CD8-positive, alpha-beta memory T cell (primary cell): ENCODE results near the gene ZDHHC20. TPM values are rescaled to one million over a fixed set of nuclear protein-coding genes. Genes with fewer than 3 reads are reported as not detected.

Experiments
- CTCF ChIA-PET: fragments of 350-600 bp; sonication (Branson Sonifier 250); formaldehyde crosslinking; loops from one replicate; lab custom pipeline; 2021; ENCODE audit warnings: antibody characterized with exemption; lab: Charles Lee
- POLR2A ChIA-PET: fragments of 350-600 bp; sonication (Branson Sonifier 250); formaldehyde crosslinking; loops from one replicate; lab custom pipeline; 2021; ENCODE audit warnings: antibody characterized with exemption; lab: Charles Lee
- DNase-seq, 5 donors: peaks; one replicate each; pipeline versions ENCODE4 v3.0.0 to v3.0.0-alpha.2; 2020 to 2022; ENCODE audit warnings: mixed read lengths in 1 of 5
- H3K27ac ChIP-seq: one replicate; pipeline ENCODE4 v1.7.0; 2013; ENCODE audit warnings: low read depth, mild to moderate bottlenecking, low read length, moderate library complexity
- H3K27me3 ChIP-seq: 2 replicates; pipeline ENCODE4 v1.7.0; 2013; ENCODE audit warnings: low read length, mild to moderate bottlenecking; ENCODE audit not compliant: insufficient read depth, poor library complexity, severe bottlenecking
- H3K36me3 ChIP-seq: 2 replicates; pipeline ENCODE4 v1.7.0; 2013; ENCODE audit warnings: mild to moderate bottlenecking, low read length, moderate library complexity; ENCODE audit not compliant: insufficient read depth
- H3K4me1 ChIP-seq: 2 replicates; pipeline ENCODE4 v1.7.0; 2013; ENCODE audit warnings: mild to moderate bottlenecking, low read length, moderate library complexity; ENCODE audit not compliant: insufficient read depth
- H3K4me3 ChIP-seq: 2 replicates; pipeline ENCODE4 v1.7.0; 2013; ENCODE audit warnings: mild to moderate bottlenecking, low read length
- H3K9me3 ChIP-seq: 2 replicates; pipeline ENCODE4 v1.7.0; 2013; ENCODE audit warnings: mild to moderate bottlenecking, low read length
- H3K27ac Mint-ChIP-seq, 8 donors: one replicate each; pipeline ENCODE4 v1.8.0; 2020 to 2021; ENCODE audit warnings: mixed read lengths in 8 of 8, mild to moderate bottlenecking in 6 of 8, inconsistent platforms in 3 of 8, moderate library complexity in 3 of 8
- H3K27me3 Mint-ChIP-seq, 2 donors: one replicate each; pipeline ENCODE4 v1.8.0; 2020 to 2021; ENCODE audit warnings: mixed read lengths in 2 of 2, mild to moderate bottlenecking in 1 of 2, moderate library complexity in 1 of 2
- H3K36me3 Mint-ChIP-seq, 3 donors: one replicate each; pipeline ENCODE4 v1.8.0; 2020 to 2021; ENCODE audit warnings: mixed read lengths in 3 of 3, inconsistent platforms in 1 of 3, mild to moderate bottlenecking in 1 of 3
- H3K4me1 Mint-ChIP-seq, 3 donors: one replicate each; pipeline ENCODE4 v1.8.0; 2020 to 2021; ENCODE audit warnings: mixed read lengths in 3 of 3, inconsistent platforms in 1 of 3, mild to moderate bottlenecking in 1 of 3
- H3K4me3 Mint-ChIP-seq, 7 donors: one replicate each; pipeline ENCODE4 v1.8.0; 2020 to 2021; ENCODE audit warnings: mixed read lengths in 7 of 7, mild to moderate bottlenecking in 6 of 7, moderate library complexity in 4 of 7, inconsistent platforms in 2 of 7
- H3K9me3 Mint-ChIP-seq, 5 donors: one replicate each; pipeline ENCODE4 v1.8.0; 2020 to 2022; ENCODE audit warnings: mixed read lengths in 5 of 5, mild to moderate bottlenecking in 3 of 5, moderate library complexity in 2 of 5, inconsistent platforms in 1 of 5
- polyA plus RNA-seq: library from polyadenylated mRNA; unstranded; fragments of 300-500 nt; fragmentation: Illumina TruSeq; gene quantifications from one replicate; pipeline ENCODE4 v1.2.3, GENCODE V29; 2021
- total RNA-seq, 2 experiments: library from RNA; stranded (reverse); gene quantifications; one replicate each; pipeline ENCODE4 v1.2.3, GENCODE V29; 2021

Gene ZDHHC20
- total and polyA plus RNA-seq, 3 experiments from 2014 or later = 35.5 to 58.8 (median 50.4) TPM

DNA sequence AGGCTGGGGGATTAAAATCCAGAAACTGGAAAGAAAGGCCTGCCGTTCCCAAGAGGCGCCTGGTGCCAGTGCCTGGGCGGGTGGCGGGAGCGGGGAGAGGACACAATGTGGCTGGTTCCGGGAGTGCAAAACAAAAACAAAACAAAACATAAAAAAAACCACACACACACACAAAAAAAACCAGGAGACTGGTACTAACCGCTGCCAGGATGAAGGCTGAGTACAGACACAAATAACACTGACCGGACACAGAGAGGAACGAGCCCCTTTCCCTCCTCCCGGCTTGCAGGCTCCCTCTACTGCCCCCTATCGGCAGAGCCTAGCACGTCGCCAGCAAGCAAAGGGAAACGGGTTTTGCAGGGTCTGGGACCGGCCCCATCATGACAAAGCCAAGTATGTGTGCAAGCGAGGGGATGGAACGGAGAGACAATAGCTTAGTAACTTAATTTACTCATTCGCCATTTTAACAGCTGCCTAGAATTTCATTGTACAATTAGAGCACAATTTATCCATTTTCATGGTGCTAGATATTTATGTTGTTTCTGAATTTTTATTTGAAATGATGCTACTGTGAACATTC lies 17.9 kb upstream of the ZDHHC20 start:
- Mint-ChIP-seq H3K9me3 (peaks cover 0 to 4% (median 0%) of the 10 kb centered on the region in 5 donors), H3K27me3 (peaks cover 1 to 2% of the 10 kb centered on the region in 2 donors), H3K4me3 (peak overlapping the region; percentile 29 to 83 (median 80)), H3K36me3 (no peaks in the 10 kb centered on the region), H3K27ac (peak overlapping the region in 7 of 8 donors; percentile 0 to 80 (median 53)), H3K4me1 (peaks cover 14 to 18% (median 14%) of the 10 kb centered on the region in 3 donors)
- Histone ChIP-seq H3K27me3 (no peaks in the 10 kb centered on the region), H3K4me1 (peaks cover 9% of the 10 kb centered on the region), H3K9me3 (no peaks in the 10 kb centered on the region), H3K36me3 (no peaks in the 10 kb centered on the region), H3K4me3 (peak overlapping the region; percentile 10), H3K27ac (no peak overlapping the region)
- POLR2A ChIA-PET = interaction anchor here (0.9 kb wide), 1 partner anchor 179 kb away, joined by 3 read pairs; no protein-coding TSS in a partner anchor
- CTCF ChIA-PET = interaction anchor here (0.6 to 8.8 kb wide), 26 partner anchors 8 to 533 kb away, joined by 3 to 68 read pairs (median 4); partner anchors contain the start of genes MRPL57, SKA3 and ZDHHC20
- DNase-seq = peak; percentile 66 to 85 (median 73)

DNA sequence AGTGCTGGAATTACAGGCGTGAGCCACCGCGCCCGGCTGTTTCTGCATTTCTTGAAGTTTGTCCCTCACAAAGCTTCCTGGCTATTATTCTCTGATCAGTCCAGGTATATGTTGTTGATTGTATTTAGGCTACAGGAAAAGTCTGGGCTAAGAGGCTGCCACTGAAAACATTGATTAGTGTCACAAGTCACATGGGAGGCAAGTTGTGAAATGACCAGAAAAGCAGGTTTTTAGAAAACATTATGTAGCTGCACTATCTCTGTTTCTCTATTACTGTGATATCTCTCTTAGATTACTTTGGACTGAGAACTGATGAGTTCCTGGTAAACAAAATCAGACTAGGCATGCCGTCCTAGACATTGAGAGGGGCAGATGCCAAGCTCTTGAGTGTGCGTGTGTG lies 16.0 kb upstream of the ZDHHC20 start:
- H3K27me3 Mint-ChIP-seq = peaks cover 1 to 8% of the 10 kb centered on the region in 2 donors
- H3K4me1 Mint-ChIP-seq = peaks cover 14 to 18% (median 14%) of the 10 kb centered on the region in 3 donors
- no peak overlapping the region for H3K4me3 Mint-ChIP-seq
- H3K27ac ChIP-seq = no peak overlapping the region
- POLR2A ChIA-PET = no interaction called here
- DNase-seq = no peak
- H3K36me3 ChIP-seq = no peaks in the 10 kb centered on the region
- CTCF ChIA-PET = interaction anchor here (1.7 to 8.8 kb wide), 3 partner anchors 12 to 364 kb away, joined by 5 to 68 read pairs (median 63); no protein-coding TSS in a partner anchor
- peaks cover 9% of the 10 kb centered on the region for H3K4me1 ChIP-seq
- peaks cover 0 to 5% (median 2%) of the 10 kb centered on the region in 3 donors for H3K36me3 Mint-ChIP-seq
- H3K27ac Mint-ChIP-seq = no peak overlapping the region
- no peak overlapping the region for H3K4me3 ChIP-seq
- H3K27me3 ChIP-seq = no peaks in the 10 kb centered on the region
- H3K9me3 ChIP-seq = no peaks in the 10 kb centered on the region
- H3K9me3 Mint-ChIP-seq = peaks cover 0 to 9% (median 6%) of the 10 kb centered on the region in 5 donors

DNA sequence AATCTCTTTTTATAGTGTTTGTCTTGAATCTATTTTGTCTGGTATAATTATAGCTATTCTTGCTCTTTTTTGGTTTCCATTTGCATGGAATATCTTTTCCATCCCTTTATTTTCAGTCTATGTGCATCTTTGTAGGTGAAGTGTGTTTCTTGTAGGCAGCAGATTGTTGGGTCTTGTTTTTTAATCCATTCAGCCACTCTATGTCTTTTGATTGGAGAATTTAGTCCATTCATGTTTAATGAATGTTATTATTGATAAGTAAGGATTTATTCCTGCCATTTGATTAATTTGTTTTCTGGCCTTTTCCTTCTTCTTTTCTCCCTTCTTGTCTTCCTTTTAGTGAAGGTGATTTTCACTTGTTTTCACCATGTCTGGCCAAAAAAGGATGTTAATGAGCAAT lies 11.7 kb upstream of the ZDHHC20 start:
- no peaks in the 10 kb centered on the region for H3K4me1 Mint-ChIP-seq

DNA sequence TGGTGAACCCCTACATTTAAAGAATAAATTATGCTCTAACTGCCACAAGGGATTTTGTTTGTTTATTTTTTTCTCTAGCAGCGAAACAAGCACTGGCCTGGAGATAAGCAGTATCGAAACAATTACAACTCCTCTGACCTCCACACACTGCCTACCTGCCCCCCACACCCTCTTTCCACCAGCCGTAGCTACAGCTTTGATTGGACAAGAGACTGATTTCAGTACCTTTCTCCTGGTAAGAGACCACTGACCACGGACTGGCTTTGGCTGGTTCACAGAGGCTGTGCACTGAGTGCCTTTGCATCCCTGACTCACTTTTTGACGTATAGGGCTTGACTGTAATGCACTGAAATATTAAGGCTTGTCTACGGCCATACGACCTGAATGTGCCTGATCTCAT lies 7.4 kb upstream of the ZDHHC20 start:
- no peak for DNase-seq
- Mint-ChIP-seq H3K27me3 (peaks cover 5% of the 10 kb centered on the region in 2 donors), H3K27ac (no peak overlapping the region), H3K4me1 (no peaks in the 10 kb centered on the region), H3K9me3 (peaks cover 0 to 7% (median 4%) of the 10 kb centered on the region in 5 donors), H3K36me3 (peaks cover 0 to 2% (median 1%) of the 10 kb centered on the region in 3 donors), H3K4me3 (no peak overlapping the region)
- no peaks in the 10 kb centered on the region for H3K4me1 ChIP-seq
- CTCF ChIA-PET = interaction anchor here (1.9 to 2.4 kb wide), 2 partner anchors 11 kb away, joined by 4 to 12 read pairs; no protein-coding TSS in a partner anchor
- no peaks in the 10 kb centered on the region for H3K27me3 ChIP-seq
- H3K4me3 ChIP-seq = no peak overlapping the region
- POLR2A ChIA-PET = no interaction called here
- H3K36me3 ChIP-seq = no peaks in the 10 kb centered on the region
- H3K9me3 ChIP-seq = no peaks in the 10 kb centered on the region
- H3K27ac ChIP-seq = no peak overlapping the region

More for the DNA sequence above, 11.7 kb upstream of the ZDHHC20 start:
- ChIA-PET CTCF (no interaction called here), POLR2A (no interaction called here)
- Histone ChIP-seq H3K27me3 (no peaks in the 10 kb centered on the region), H3K9me3 (no peaks in the 10 kb centered on the region), H3K4me3 (no peak overlapping the region), H3K27ac (no peak overlapping the region), H3K36me3 (no peaks in the 10 kb centered on the region), H3K4me1 (no peaks in the 10 kb centered on the region)
- H3K27ac Mint-ChIP-seq = no peak overlapping the region
- no peak overlapping the region for H3K4me3 Mint-ChIP-seq
- peaks cover 3 to 5% of the 10 kb centered on the region in 2 donors for H3K27me3 Mint-ChIP-seq
- no peak for DNase-seq
- H3K36me3 Mint-ChIP-seq = peaks cover 0 to 5% (median 2%) of the 10 kb centered on the region in 3 donors
- H3K9me3 Mint-ChIP-seq = peaks cover 0 to 9% (median 6%) of the 10 kb centered on the region in 5 donors

DNA sequence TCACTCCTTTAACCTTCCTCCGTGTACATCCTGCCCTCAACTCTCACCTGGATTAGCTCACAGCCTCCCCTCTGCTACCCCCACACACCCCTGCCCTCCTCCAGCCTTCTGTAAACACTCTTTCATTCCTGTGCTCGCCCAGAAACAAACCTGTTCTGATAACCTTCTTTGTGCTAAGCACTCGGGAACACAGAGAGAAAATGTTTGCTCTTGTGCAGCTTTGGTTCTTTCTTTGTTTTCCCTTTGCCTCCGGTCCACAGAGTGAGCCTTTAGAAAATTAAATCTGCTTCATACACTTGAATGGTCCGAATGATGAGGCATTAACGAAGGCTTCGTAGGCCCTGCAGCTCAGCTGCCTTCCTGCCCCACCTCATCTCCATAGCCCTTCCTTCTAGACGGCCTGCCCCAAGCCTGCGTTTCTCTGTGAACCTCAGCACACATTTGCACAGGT lies 6.6 kb upstream of the ZDHHC20 start:
- H3K9me3 Mint-ChIP-seq = peaks cover 0 to 3% (median 2%) of the 10 kb centered on the region in 5 donors
- ChIA-PET CTCF (interaction anchor here (1.9 kb wide), 1 partner anchor 12 kb away, joined by 4 read pairs; no protein-coding TSS in a partner anchor), POLR2A (no interaction called here)
- no peak for DNase-seq
- Histone ChIP-seq H3K27ac (no peak overlapping the region), H3K4me3 (no peak overlapping the region), H3K27me3 (no peaks in the 10 kb centered on the region), H3K4me1 (no peaks in the 10 kb centered on the region), H3K9me3 (no peaks in the 10 kb centered on the region), H3K36me3 (no peaks in the 10 kb centered on the region)
- H3K27ac Mint-ChIP-seq = peak overlapping the region in 1 of 8 donors; percentile 22
- H3K4me1 Mint-ChIP-seq = no peaks in the 10 kb centered on the region
- peaks cover 3 to 5% of the 10 kb centered on the region in 2 donors for H3K27me3 Mint-ChIP-seq
- H3K4me3 Mint-ChIP-seq = no peak overlapping the region
- H3K36me3 Mint-ChIP-seq = no peaks in the 10 kb centered on the region

DNA sequence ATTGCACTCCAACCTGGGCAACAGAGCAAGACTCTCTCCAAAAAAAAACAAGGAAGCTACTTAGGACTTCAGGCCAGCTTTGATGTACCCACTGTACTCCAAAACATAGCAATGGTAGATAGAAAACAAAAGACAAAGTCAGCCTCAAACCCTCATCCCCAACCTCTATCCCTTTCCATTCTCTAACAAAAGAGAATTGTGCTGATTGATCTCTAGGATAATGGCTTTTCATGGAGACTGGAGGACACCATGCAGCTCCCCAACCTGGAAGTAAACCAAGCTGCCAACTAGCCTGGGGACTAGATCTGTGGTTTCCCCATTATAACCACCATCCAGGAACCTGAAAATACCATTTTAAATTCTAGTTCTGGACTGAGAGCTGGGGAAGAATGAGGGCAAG lies 4.3 kb upstream of the ZDHHC20 start:
- Mint-ChIP-seq H3K36me3 (peaks cover 0 to 7% (median 0%) of the 10 kb centered on the region in 3 donors), H3K27me3 (peaks cover 0 to 5% of the 10 kb centered on the region in 2 donors), H3K4me3 (peak overlapping the region in 1 of 7 donors; percentile 49), H3K27ac (no peak overlapping the region), H3K9me3 (no peaks in the 10 kb centered on the region), H3K4me1 (peaks cover 4 to 15% (median 8%) of the 10 kb centered on the region in 3 donors)
- no peak overlapping the region for H3K4me3 ChIP-seq
- no peak for DNase-seq
- CTCF ChIA-PET = interaction anchor here (1.0 to 1.2 kb wide), 2 partner anchors 12 to 14 kb away, joined by 3 to 5 read pairs; no protein-coding TSS in a partner anchor
- no peaks in the 10 kb centered on the region for H3K36me3 ChIP-seq
- no peaks in the 10 kb centered on the region for H3K27me3 ChIP-seq
- POLR2A ChIA-PET = no interaction called here
- no peaks in the 10 kb centered on the region for H3K9me3 ChIP-seq
- peaks cover 6% of the 10 kb centered on the region for H3K4me1 ChIP-seq
- H3K27ac ChIP-seq = no peak overlapping the region

DNA sequence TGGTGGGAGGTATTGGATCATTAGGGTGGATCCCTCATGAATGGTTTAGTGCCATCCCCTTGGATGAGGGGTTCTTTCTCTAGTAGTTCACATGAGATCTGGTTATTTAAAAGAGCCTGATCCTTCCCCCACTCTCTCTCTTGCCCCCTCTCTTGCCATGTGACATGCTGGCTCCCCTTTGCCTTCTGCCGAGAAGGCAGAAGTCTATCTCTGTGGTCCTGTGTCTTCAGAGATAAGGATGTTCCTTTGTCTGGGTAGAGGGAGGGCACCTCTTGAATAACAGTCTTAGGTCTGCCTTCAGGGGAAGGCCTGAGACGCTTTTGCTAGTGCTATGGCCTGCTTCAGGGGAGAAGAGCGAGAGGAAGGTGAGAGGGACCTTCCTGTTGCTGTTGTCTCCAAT lies 2.0 kb upstream of the ZDHHC20 start:
- Histone ChIP-seq H3K27me3 (no peaks in the 10 kb centered on the region), H3K36me3 (no peaks in the 10 kb centered on the region), H3K27ac (no peak overlapping the region), H3K9me3 (no peaks in the 10 kb centered on the region), H3K4me3 (no peak overlapping the region), H3K4me1 (peaks cover 24% of the 10 kb centered on the region)
- ChIA-PET CTCF (interaction anchor here (4.6 kb wide), 1 partner anchor 16 kb away, joined by 31 read pairs; no protein-coding TSS in a partner anchor), POLR2A (no interaction called here)
- Mint-ChIP-seq H3K27ac (peak overlapping the region in 3 of 8 donors; percentile 15 to 93 (median 17)), H3K36me3 (peaks cover 0 to 11% (median 0%) of the 10 kb centered on the region in 3 donors), H3K4me3 (peak overlapping the region in 4 of 7 donors; percentile 32 to 91 (median 50)), H3K27me3 (peaks cover 0 to 4% of the 10 kb centered on the region in 2 donors), H3K9me3 (no peaks in the 10 kb centered on the region), H3K4me1 (peaks cover 25 to 37% (median 28%) of the 10 kb centered on the region in 3 donors)
- DNase-seq = no peak
